ENCODE results near the gene OR52B2.

GRCh38 chr11:6203327-6203726 lies 33.2 kb upstream of the OR52B2 start:
- no peak for TF ChIP-seq POLR2A (IDR thresholded peaks at IDR 0.05)
- no peak for TF ChIP-seq CTCF (IDR thresholded peaks at IDR 0.05)
- TF ChIP-seq POLR2AphosphoS5 (IDR thresholded peaks at IDR 0.05) = no peak

Data from gastroesophageal sphincter (tissue), 3 donors.